Ovary (tissue), 3 donors: ENCODE measurements around the gene SNRPA1.

Experiments used
- CTCF ChIP-seq, 3 donors: fragments of 450-650 bp in 2 of 3; fragments of 200-600 bp in 1 of 3; IDR thresholded peaks; one replicate each; pipeline versions ENCODE4 v1.5.1 to v1.8.0; 2016 to 2022; ENCODE audit warnings: antibody characterized with exemption in 3 of 3, mild to moderate bottlenecking in 1 of 3
- POLR2A ChIP-seq: fragments of 450-650 bp; IDR thresholded peaks from one replicate; pipeline ENCODE4 v1.6.1; 2017; ENCODE audit warnings: antibody characterized with exemption, mild to moderate bottlenecking, moderate library complexity
- donor health status: DM: no; HTN: no; CAD: no.

DNA sequence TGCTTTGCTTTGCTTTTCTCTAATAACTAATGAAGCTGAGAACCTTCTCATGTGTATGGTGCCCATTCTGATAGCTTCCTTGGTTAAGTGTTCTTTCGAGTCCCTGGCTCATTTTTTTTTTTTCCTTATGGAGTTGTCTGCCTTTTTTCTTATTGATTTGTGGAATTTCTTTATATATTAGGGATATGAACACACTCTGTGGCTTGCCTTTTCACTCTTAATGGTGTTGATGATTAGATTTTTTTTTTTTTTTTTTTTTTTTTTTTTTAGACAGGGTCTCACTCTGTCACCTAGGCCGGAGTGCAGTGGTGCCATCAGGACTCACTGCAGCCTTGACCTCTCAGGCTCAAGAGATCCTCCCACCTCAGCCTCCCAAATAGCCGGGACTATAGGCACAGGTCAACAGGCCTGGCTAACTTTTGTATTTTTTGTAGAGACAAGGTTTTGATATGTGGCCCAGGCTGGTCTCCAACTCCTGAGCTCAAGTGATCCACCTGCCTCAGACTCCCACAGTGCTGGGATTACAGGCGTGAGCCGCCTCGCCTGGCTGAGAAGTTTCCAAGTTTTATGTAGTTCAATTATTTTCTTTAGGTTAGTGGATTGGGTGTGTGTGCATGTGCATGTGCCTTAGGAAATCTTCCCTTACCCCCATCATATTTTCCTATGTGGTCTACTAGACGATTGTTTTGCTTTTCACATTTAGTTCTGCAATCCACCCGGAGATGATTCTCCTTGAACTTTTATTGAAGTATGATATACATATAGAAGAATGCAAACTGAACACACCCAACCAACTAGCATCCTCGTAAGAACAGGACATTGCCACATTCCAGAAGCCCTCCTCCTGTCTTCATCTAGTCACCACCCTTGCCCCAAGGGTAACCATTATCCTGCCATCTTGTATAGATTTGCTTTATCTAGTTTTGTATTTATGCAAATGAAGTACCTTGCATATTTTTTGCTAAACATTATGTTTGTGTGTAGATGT lies 1.7 kb upstream of the SNRPA1 start:
- no peak for TF ChIP-seq CTCF (IDR thresholded peaks at IDR 0.05)
- no peak for TF ChIP-seq POLR2A
